IMR-90 (cell line): ENCODE results near the gene PCP4L1. TPM values are rescaled to one million over a fixed set of nuclear protein-coding genes. Genes with fewer than 3 reads are reported as not detected.

Experiments
- ATAC-seq: fragments of 200-7000 bp; cut with Tn5 transposase; 2 replicates; pipeline ENCODE4 v1.9.1; 2020; ENCODE audit warnings: low read depth, mild to moderate bottlenecking, moderate library complexity
- BruUV-seq: library from RNA; stranded (reverse); fragments of 400-500 nt; replicated peaks from 2 replicates; lab custom pipeline; 2021; lab: Mats Ljungman, UMichigan
- CTCF ChIA-PET: fragments of 300-600 bp; formaldehyde crosslinking; extraction: SDS; loops from one replicate; lab custom pipeline; 2021; ENCODE audit warnings: antibody characterized with exemption; lab: Yijun Ruan, JAX
- POLR2A ChIA-PET: fragments of 300-600 bp; sonication (Branson Sonifier 250); formaldehyde crosslinking; loops from one replicate; lab custom pipeline; 2022; ENCODE audit warnings: antibody characterized with exemption; ENCODE audit not compliant: unreplicated experiment; lab: Charles Lee
- DNase-seq: peaks from one replicate; pipeline ENCODE4 v3.0.0; 2013
- H2AFZ ChIP-seq: replicated peaks from 2 replicates; pipeline ENCODE3; 2013; ENCODE audit warnings: low read length, mild to moderate bottlenecking; ENCODE audit not compliant: poor library complexity
- H2AK5ac ChIP-seq: 2 replicates; pipeline ENCODE4 v1.6.1; 2013; ENCODE audit warnings: low read depth, low read length, inconsistent platforms
- H2AK9ac ChIP-seq: replicated peaks from 2 replicates; pipeline ENCODE3; 2013; ENCODE audit warnings: mild to moderate bottlenecking, low read depth, low read length, moderate library complexity; ENCODE audit not compliant: poor library complexity
- H2BK120ac ChIP-seq: 2 replicates; pipeline ENCODE4 v1.6.1; 2013; ENCODE audit warnings: low read depth, low read length, inconsistent platforms
- H2BK15ac ChIP-seq: 3 replicates; pipeline ENCODE4 v1.6.1; 2013; ENCODE audit warnings: low read depth, low read length, inconsistent platforms
- H2BK20ac ChIP-seq: 2 replicates; pipeline ENCODE4 v1.6.1; 2013; ENCODE audit warnings: low read depth, mild to moderate bottlenecking, inconsistent platforms, low read length, moderate library complexity
- H2BK5ac ChIP-seq: 2 replicates; pipeline ENCODE4 v1.6.1; 2013; ENCODE audit warnings: mild to moderate bottlenecking, low read depth, low read length, inconsistent platforms; ENCODE audit not compliant: poor library complexity, severe bottlenecking
- H3K14ac ChIP-seq: replicated peaks from 2 replicates; pipeline ENCODE4 v1.6.1; 2013; ENCODE audit warnings: low read depth, low read length, inconsistent platforms
- H3K18ac ChIP-seq: 2 replicates; pipeline ENCODE4 v1.6.1; 2013; ENCODE audit warnings: low read depth, low read length, control low read depth
- H3K23ac ChIP-seq: 2 replicates; pipeline ENCODE4 v1.6.1; 2013; ENCODE audit warnings: low read depth, low read length, inconsistent platforms
- H3K27ac ChIP-seq: 2 replicates; pipeline ENCODE4 v1.5.1; 2013; ENCODE audit warnings: mild to moderate bottlenecking, control low read depth, low read length; ENCODE audit not compliant: insufficient read depth
- H3K27me3 ChIP-seq: 2 replicates; pipeline ENCODE4 v1.6.1; 2013; ENCODE audit warnings: low read length; ENCODE audit not compliant: control insufficient read depth, insufficient read depth
- H3K36me3 ChIP-seq: 2 replicates; pipeline ENCODE4 v1.6.1; 2013; ENCODE audit warnings: low read length, mixed read lengths; ENCODE audit not compliant: control insufficient read depth, insufficient read depth
- H3K4ac ChIP-seq: 2 replicates; pipeline ENCODE4 v1.6.1; 2013; ENCODE audit warnings: low read depth, low read length, inconsistent platforms
- H3K4me1 ChIP-seq: 2 replicates; pipeline ENCODE4 v1.6.1; 2013; ENCODE audit warnings: low read length, mixed read lengths; ENCODE audit not compliant: control insufficient read depth, insufficient read depth
- H3K4me2 ChIP-seq: 2 replicates; pipeline ENCODE4 v1.6.1; 2013; ENCODE audit warnings: low read depth, mild to moderate bottlenecking, control low read depth, low read length, moderate library complexity
- H3K4me3 ChIP-seq: 2 replicates; pipeline ENCODE4 v1.5.1; 2013; ENCODE audit warnings: low read depth, mild to moderate bottlenecking, control low read depth, low read length, moderate library complexity; ENCODE audit not compliant: insufficient read depth
- H3K56ac ChIP-seq: 2 replicates; pipeline ENCODE4 v1.6.1; 2013; ENCODE audit warnings: low read length, inconsistent platforms; ENCODE audit not compliant: insufficient read depth; ENCODE audit errors: extremely low read depth
- H3K79me1 ChIP-seq, 2 experiments: 2 replicates each; pipeline ENCODE4 v1.6.1; 2013; ENCODE audit warnings: low read length in 2 of 2, inconsistent platforms in 1 of 2, low read depth in 1 of 2
- H3K9ac ChIP-seq: 2 replicates; pipeline ENCODE4 v1.6.1; 2013; ENCODE audit warnings: low read depth, low read length, control low read depth
- H3K9me1 ChIP-seq: 2 replicates; pipeline ENCODE4 v1.6.1; 2013; ENCODE audit warnings: low read length, inconsistent platforms; ENCODE audit not compliant: insufficient read depth
- H3K9me3 ChIP-seq: 2 replicates; pipeline ENCODE4 v1.6.1; 2013; ENCODE audit warnings: low read length; ENCODE audit not compliant: control insufficient read depth, insufficient read depth
- H4K20me1 ChIP-seq: 2 replicates; pipeline ENCODE4 v1.6.1; 2013; ENCODE audit warnings: low read length, inconsistent platforms; ENCODE audit not compliant: insufficient read depth
- H4K5ac ChIP-seq: 2 replicates; pipeline ENCODE4 v1.6.1; 2013; ENCODE audit warnings: mild to moderate bottlenecking, low read depth, low read length, control low read depth
- H4K8ac ChIP-seq, 2 experiments: 2 replicates each; pipeline ENCODE4 v1.6.1; 2013; ENCODE audit warnings: low read depth in 2 of 2, low read length in 2 of 2, control low read depth in 1 of 2, inconsistent platforms in 1 of 2
- H4K91ac ChIP-seq: 2 replicates; pipeline ENCODE4 v1.6.1; 2013; ENCODE audit warnings: low read depth, low read length, inconsistent platforms; ENCODE audit not compliant: insufficient read depth
- BHLHE40 ChIP-seq: fragments of 150-350 bp; IDR thresholded peaks from 2 replicates; pipeline ENCODE4 v1.6.1; 2016; ENCODE audit warnings: mild to moderate bottlenecking, low read depth, low read length
- CEBPB ChIP-seq: IDR thresholded peaks from 2 replicates; pipeline ENCODE4 v1.6.1; 2012; ENCODE audit warnings: low read depth, low read length, improper control_type of control experiment
- CHD1 ChIP-seq: IDR thresholded peaks from 2 replicates; pipeline ENCODE4 v1.6.1; 2012; ENCODE audit warnings: low read depth, low read length, improper control_type of control experiment
- FOS ChIP-seq: fragments of 150-350 bp; IDR thresholded peaks from 2 replicates; pipeline ENCODE4 v1.6.1; 2016; ENCODE audit warnings: low read depth, low read length
- MAFK ChIP-seq: IDR thresholded peaks from 2 replicates; pipeline ENCODE4 v1.6.1; 2012; ENCODE audit warnings: low read depth, low read length, improper control_type of control experiment
- MAZ ChIP-seq: IDR thresholded peaks from 2 replicates; pipeline ENCODE4 v1.6.1; 2012; ENCODE audit warnings: low read depth, mild to moderate bottlenecking, low read length, improper control_type of control experiment, moderate library complexity, borderline replicate concordance
- MXI1 ChIP-seq: IDR thresholded peaks from 2 replicates; pipeline ENCODE4 v1.6.1; 2012; ENCODE audit warnings: low read depth, mild to moderate bottlenecking, low read length, moderate library complexity, borderline replicate concordance
- NFE2L2 ChIP-seq: fragments of 150-350 bp; IDR thresholded peaks from 2 replicates; pipeline ENCODE4 v1.6.1; 2016; ENCODE audit warnings: low read depth, mild to moderate bottlenecking, low read length
- POLR2A ChIP-seq: IDR thresholded peaks from 2 replicates; pipeline ENCODE4 v1.6.1; 2012; ENCODE audit warnings: mild to moderate bottlenecking, low read depth, low read length
- RCOR1 ChIP-seq: IDR thresholded peaks from 2 replicates; pipeline ENCODE4 v1.6.1; 2012; ENCODE audit warnings: mild to moderate bottlenecking, low read length, improper control_type of control experiment; ENCODE audit not compliant: insufficient replicate concordance
- RFX5 ChIP-seq: IDR thresholded peaks from 2 replicates; pipeline ENCODE4 v1.8.0; 2012; ENCODE audit warnings: low read depth, mild to moderate bottlenecking, low read length, moderate library complexity
- SMC3 ChIP-seq: fragments of 150-350 bp; IDR thresholded peaks from 2 replicates; pipeline ENCODE4 v1.6.1; 2016; ENCODE audit warnings: low read depth, mild to moderate bottlenecking, antibody characterized with exemption, low read length, moderate library complexity
- USF2 ChIP-seq: fragments of 150-350 bp; IDR thresholded peaks from 2 replicates; pipeline ENCODE4 v1.6.1; 2017; ENCODE audit warnings: mild to moderate bottlenecking, antibody characterized with exemption, low read length, low read depth
- WGBS, 2 experiments: methylation state at CpG; one replicate each; pipeline versions ENCODE4 v1.1.5 to v1.1.7; 2013; ENCODE audit warnings: missing lambda C conversion rate in 2 of 2; ENCODE audit not compliant: insufficient read length in 1 of 2; ENCODE audit errors: extremely low coverage in 2 of 2; 5-methylcytosine and 5-hydroxymethylcytosine counted together
- dilution Hi-C: fragments of 300-500 bp; cut with HindIII; formaldehyde crosslinking; loops from one replicate; pipeline ENCODE4 v1.14.3; 2018; ENCODE audit warnings: low sequenced_read_pairs; ENCODE audit not compliant: unreplicated experiment
- in situ Hi-C: fragments of 300-500 bp; cut with MboI; formaldehyde crosslinking; loops from 3 replicates; pipeline ENCODE4 v1.14.3; 2019; ENCODE audit warnings: low sequenced_read_pairs, inconsistent platforms, mixed read lengths
- intact Hi-C: fragments of 100-400 bp; cut with micrococcal nuclease; formaldehyde crosslinking; loops from 2 replicates; pipeline ENCODE4 v1.10.0; 2022
- polyA plus RNA-seq, 3 experiments: library from polyadenylated mRNA; depleted of rRNA; stranded (reverse); fragments of >200 nt; gene quantifications; 2 replicates each; pipeline ENCODE4 v1.2.3, GENCODE V29; 2012; ENCODE audit warnings: low replicate concordance in 1 of 3
- total RNA-seq: library from RNA; depleted of rRNA; stranded (reverse); fragments of >200 nt; gene quantifications from 2 replicates; pipeline ENCODE4 v1.2.3, GENCODE V29; 2012
- TF ChIP-seq, protein P1 (sequence below): conservative IDR thresholded peaks from 2 replicates; pipeline ENCODE4 v1.5.1; 2012; ENCODE audit warnings: mild to moderate bottlenecking, low read depth, low read length, improper control_type of control experiment
- TF ChIP-seq, protein P2 (sequence below): fragments of 150-350 bp; IDR thresholded peaks from 2 replicates; pipeline ENCODE4 v1.6.1; 2016; ENCODE audit warnings: low read depth, mild to moderate bottlenecking, low read length, moderate library complexity, borderline replicate concordance

Gene PCP4L1
- total and polyA plus RNA-seq, 2 of the 4 experiments (the other 2 are of a cell fraction) = not detected

GRCh38 chr1:161225178-161225533, 33.4 kb upstream of the PCP4L1 start:
- Histone ChIP-seq H2AFZ (peak overlapping the region; percentile 94), H3K36me3 (peaks cover 15% of the 10 kb centered on the region), H2BK120ac (0 out of 2 replicates have a peak overlapping the region, but pooled peaks have one; percentile 20), H3K23ac (no peak overlapping the region), H3K79me1 (peaks cover 9 to 17% of the 10 kb centered on the region in 2 experiments; a peak in 3 of 4 replicates), H4K20me1 (no peaks in the 10 kb centered on the region), H3K56ac (0 out of 2 replicates have a peak overlapping the region, but pooled peaks have one; percentile 26), H3K4me1 (peaks cover 9% of the 10 kb centered on the region; the same call in 1 of the 2 replicates), H4K8ac (peak overlapping the region; percentile 75 to 86), H2AK5ac (peak overlapping the region; percentile 21; the same call in 1 of the 2 replicates), H3K9me3 (no peaks in the 10 kb centered on the region), H3K9me1 (peaks cover 3% of the 10 kb centered on the region; the same call in 1 of the 2 replicates), H3K4me3 (no peak overlapping the region), H4K91ac (peak overlapping the region; percentile 7; the same call in 1 of the 2 replicates), H3K18ac (no peak overlapping the region), H2BK5ac (no peak overlapping the region), H3K9ac (peak overlapping the region; percentile 9; the same call in 1 of the 2 replicates), H2AK9ac (peak overlapping the region; percentile 60), H2BK20ac (no peak overlapping the region; the same call in 1 of the 2 replicates), H3K4me2 (no peak overlapping the region), H2BK15ac (no peak overlapping the region; the same call in 2 of the 3 replicates), H3K27me3 (no peaks in the 10 kb centered on the region; the same call in 1 of the 2 replicates), H3K27ac (no peak overlapping the region), H3K14ac (peak overlapping the region; percentile 44), H4K5ac (peak overlapping the region; percentile 28; the same call in 1 of the 2 replicates), H3K4ac (peak overlapping the region; percentile 26; the same call in 1 of the 2 replicates)
- no peak for DNase-seq
- intact Hi-C loops = loop anchor here (1.0 kb wide), 1 partner anchor 33 kb away; no protein-coding TSS in a partner anchor
- ATAC-seq = no peak
- no CpG with 5 or more reads among the region's 7 CpGs for WGBS, 2 experiments
- dilution Hi-C loops = no loop called here
- in situ Hi-C loops = loop anchor here (5.0 kb wide), 2 partner anchors 67 to 157 kb away; no protein-coding TSS in a partner anchor
- BruUV-seq = no TSS peak
- CTCF ChIA-PET = interaction anchor here (0.6 to 3.2 kb wide), 15 partner anchors 9 to 436 kb away, joined by 3 to 21 read pairs (median 5); partner anchors contain the start of gene NDUFS2
- TF ChIP-seq MXI1 (no peak), RCOR1 (no peak), SMC3 (no peak), CEBPB (no peak), MAFK (no peak), NFE2L2 (no peak), CHD1 (no peak), USF2 (no peak), BHLHE40 (no peak), FOS (no peak), MAZ (no peak), POLR2A (no peak), RFX5 (no peak)
- TF ChIP-seq, protein P1, sequence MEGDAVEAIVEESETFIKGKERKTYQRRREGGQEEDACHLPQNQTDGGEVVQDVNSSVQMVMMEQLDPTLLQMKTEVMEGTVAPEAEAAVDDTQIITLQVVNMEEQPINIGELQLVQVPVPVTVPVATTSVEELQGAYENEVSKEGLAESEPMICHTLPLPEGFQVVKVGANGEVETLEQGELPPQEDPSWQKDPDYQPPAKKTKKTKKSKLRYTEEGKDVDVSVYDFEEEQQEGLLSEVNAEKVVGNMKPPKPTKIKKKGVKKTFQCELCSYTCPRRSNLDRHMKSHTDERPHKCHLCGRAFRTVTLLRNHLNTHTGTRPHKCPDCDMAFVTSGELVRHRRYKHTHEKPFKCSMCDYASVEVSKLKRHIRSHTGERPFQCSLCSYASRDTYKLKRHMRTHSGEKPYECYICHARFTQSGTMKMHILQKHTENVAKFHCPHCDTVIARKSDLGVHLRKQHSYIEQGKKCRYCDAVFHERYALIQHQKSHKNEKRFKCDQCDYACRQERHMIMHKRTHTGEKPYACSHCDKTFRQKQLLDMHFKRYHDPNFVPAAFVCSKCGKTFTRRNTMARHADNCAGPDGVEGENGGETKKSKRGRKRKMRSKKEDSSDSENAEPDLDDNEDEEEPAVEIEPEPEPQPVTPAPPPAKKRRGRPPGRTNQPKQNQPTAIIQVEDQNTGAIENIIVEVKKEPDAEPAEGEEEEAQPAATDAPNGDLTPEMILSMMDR = no peak
- TF ChIP-seq, protein P2, sequence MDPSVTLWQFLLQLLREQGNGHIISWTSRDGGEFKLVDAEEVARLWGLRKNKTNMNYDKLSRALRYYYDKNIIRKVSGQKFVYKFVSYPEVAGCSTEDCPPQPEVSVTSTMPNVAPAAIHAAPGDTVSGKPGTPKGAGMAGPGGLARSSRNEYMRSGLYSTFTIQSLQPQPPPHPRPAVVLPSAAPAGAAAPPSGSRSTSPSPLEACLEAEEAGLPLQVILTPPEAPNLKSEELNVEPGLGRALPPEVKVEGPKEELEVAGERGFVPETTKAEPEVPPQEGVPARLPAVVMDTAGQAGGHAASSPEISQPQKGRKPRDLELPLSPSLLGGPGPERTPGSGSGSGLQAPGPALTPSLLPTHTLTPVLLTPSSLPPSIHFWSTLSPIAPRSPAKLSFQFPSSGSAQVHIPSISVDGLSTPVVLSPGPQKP = no peak
- POLR2A ChIA-PET = interaction anchor here (0.6 to 0.7 kb wide), 3 partner anchors 23 to 93 kb away, joined by 4 to 7 read pairs (median 6); partner anchors contain the start of gene NDUFS2
